ENCODE results near the gene HAGH.

DNA sequence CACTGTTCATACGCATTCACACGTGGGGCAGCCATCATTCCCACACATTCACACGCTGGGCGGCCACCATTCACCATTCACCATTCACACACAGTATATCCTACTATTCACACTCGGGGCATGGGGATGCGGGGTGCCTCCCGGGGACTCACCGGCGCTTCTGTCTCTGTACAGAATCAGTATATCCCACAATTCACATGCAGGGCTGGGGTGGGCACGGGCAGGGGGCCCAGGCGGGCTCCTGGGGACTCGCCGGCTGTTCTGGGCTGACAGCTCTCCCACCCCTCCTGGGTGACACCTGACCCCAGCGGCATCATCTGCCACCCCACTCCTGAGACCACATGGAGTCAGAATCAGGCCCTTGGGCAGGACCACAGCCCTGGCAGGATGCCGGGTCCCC, 64.9 kb downstream of the HAGH start:
- TF ChIP-seq POLR2AphosphoS5 (IDR thresholded peaks at IDR 0.05) (no peak), POLR2A (IDR thresholded peaks at IDR 0.05) (no peak), EP300 (IDR thresholded peaks at IDR 0.05) (no peak)
- TF ChIP-seq, protein P1, sequence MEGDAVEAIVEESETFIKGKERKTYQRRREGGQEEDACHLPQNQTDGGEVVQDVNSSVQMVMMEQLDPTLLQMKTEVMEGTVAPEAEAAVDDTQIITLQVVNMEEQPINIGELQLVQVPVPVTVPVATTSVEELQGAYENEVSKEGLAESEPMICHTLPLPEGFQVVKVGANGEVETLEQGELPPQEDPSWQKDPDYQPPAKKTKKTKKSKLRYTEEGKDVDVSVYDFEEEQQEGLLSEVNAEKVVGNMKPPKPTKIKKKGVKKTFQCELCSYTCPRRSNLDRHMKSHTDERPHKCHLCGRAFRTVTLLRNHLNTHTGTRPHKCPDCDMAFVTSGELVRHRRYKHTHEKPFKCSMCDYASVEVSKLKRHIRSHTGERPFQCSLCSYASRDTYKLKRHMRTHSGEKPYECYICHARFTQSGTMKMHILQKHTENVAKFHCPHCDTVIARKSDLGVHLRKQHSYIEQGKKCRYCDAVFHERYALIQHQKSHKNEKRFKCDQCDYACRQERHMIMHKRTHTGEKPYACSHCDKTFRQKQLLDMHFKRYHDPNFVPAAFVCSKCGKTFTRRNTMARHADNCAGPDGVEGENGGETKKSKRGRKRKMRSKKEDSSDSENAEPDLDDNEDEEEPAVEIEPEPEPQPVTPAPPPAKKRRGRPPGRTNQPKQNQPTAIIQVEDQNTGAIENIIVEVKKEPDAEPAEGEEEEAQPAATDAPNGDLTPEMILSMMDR (IDR thresholded peaks at IDR 0.05) = no peak

Measured in upper lobe of left lung (tissue), 4 donors.